HG02938 (cell line): ENCODE measurements around the gene MYO1D.

Experiments used
- ATAC-seq: cut with Tn5 transposase; IDR thresholded peaks from one replicate; pipeline ENCODE4 v1.9.1; 2021; ENCODE audit warnings: mild to moderate bottlenecking, moderate library complexity; ENCODE audit not compliant: unreplicated experiment

Gene MYO1D

GRCh38 chr17:32631341-32632096 is 245.4 kb downstream of the MYO1D start:
- ATAC-seq = no peak

GRCh38 chr17:32629563-32630190 is 247.2 kb downstream of the MYO1D start:
- ATAC-seq = no peak

GRCh38 chr17:32628271-32629044 is 248.5 kb downstream of the MYO1D start:
- no peak for ATAC-seq

GRCh38 chr17:32627239-32627996 is 249.5 kb downstream of the MYO1D start:
- ATAC-seq = no peak

DNA sequence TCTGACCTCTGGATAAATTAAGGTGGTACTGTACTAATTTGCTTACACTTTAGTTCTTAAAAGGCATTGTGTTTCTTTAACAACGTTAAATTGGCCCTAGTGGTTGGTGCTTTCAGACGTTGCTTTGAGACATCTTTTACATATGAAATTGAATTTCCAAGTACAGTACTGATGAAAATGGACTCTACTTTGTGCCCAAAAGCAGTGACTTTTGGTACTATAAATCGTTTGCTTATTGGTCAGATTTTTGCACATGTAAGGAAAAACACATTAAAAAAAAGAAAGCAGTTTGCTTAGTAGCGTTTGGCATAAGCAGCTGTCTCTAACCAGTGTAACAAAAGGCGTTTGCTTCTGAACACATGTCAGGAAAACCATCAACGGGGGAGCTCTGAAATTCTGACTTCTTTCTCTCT is 250.5 kb downstream of the MYO1D start:
- ATAC-seq = no peak

DNA sequence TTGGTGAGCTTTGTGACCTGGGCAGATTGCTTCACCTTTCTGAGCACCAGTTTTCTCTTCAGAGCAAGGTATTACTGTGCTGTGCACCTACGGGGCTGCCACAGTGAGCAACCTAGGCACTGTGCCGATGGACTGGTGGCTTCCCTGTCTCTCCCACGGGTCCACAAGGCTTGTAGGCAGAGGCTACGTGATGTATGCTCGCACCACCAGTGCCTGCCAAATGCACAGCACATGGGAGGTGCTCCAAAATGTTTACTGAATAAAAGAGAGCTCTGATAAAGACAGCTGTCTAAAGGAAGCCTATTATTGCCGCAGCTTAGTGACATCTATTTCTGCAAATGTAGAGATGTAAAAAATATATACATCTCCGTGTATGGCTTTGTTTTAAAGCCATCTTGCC is 251.0 kb downstream of the MYO1D start:
- ATAC-seq = no peak

DNA sequence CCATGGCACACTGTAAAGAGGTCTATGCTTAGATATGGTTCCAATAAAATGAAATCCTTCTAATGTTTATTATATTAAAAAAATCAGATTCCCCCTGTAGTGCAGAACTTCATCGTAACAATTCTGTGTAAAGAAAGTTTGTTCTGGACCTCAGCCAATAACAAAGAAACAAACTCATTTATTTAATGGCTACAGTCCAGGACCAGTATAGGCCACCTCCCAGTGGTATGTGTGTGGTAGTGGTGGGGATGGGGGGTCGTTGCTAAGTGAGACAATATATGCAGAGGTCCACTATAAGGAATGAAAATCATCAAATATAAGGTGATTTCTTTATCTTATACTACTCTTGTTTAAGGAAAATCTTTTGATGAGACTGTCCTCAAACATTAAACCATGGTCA is 253.7 kb downstream of the MYO1D start:
- ATAC-seq = no peak

- ATAC-seq = no peak
Observed at GRCh38 chr17:32622540-32622939, 254.4 kb downstream of the MYO1D start.

DNA sequence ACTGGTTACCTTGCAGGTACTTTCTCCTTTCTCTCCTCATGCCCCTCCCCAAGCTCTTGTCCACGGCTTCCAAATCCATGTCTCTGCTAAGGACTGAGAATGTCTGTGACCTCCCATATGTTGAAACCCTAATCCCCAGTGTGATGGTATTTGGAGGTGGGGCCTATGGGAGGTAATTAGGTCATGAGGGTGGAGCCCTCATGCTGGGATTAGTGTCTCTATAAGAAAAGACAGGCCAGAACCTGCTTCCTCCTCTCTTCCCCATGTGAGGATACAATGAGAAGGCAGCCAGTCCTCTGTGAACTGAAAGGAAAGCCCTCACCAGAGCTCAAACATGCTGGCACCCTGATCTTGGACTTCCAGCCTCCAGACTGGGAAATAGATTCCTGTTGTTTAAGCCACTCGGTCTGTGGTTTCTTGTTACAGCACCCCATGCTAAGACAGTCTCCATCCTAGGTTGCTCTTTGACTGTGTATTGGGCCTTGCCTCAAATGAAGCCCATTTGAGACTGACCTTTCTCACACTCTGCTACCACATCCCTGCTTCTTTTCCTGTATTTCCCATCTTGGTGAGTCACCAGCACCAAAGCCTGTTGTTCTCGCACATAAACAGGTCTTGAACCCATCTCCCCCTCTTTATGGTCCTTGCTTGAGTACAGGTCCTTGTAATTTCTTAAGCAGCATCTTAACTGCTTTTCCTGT is 255.2 kb downstream of the MYO1D start:
- no peak for ATAC-seq

DNA sequence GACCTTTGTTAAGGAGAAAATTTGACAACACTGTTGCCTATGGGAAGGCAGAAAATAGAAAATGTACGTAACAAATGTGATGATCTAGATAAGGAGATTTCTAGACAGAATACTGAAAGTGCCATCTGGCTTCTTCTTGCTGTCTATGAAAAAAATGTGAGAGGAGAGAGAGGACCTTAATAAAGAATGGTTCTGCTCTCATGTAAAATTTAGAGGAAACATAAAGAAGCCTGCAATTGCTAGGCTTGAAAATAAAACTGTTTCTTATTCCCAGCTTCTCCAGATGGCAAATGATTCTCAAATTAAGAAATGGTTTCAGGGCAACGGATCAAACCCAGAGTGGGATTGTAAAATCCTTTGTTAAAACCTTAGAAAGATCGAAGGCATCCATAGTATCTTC is 261.6 kb downstream of the MYO1D start:
- no peak for ATAC-seq

- ATAC-seq = no peak
Observed at GRCh38 chr17:32610943-32611342, 266.0 kb downstream of the MYO1D start.

DNA sequence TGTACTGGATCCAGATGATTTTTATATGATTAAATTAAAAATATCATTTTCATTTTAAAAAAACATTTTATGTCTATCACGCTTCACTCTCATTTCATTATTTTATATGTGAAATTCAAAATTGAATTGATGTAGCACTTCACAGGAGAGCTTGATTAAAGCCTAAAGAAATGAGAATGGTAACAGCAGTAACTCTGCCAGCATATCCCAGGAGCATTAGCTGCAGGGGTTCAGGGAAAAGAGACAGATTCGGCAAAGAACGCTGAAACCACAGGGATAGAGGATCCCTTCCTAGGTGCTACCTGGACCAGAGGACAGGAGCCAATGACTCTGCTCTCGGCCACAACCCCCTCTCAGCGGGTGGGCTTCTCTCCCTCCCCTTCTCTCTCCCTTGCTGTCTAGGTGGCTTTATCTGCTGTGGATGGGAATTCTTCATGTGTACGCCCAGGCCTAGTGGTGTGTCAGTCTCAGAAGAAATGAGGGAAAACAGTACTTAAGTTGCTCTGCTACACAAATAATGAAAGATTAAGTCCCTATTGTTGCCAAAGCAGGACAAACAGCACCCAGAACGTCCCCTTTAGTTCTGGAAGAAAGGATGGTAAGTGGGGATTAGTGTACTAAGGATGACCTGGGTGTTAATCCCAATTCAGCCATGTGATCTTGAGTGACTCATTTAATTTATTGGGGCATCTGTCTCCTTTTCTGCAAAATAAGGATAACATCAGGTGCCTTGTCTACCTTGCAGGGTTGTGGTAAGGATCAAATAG is 266.9 kb downstream of the MYO1D start:
- no peak for ATAC-seq

- no peak for ATAC-seq
Observed at GRCh38 chr17:32609085-32609484, 267.8 kb downstream of the MYO1D start.

GRCh38 chr17:32608267-32608666 is 268.7 kb downstream of the MYO1D start:
- ATAC-seq = no peak

DNA sequence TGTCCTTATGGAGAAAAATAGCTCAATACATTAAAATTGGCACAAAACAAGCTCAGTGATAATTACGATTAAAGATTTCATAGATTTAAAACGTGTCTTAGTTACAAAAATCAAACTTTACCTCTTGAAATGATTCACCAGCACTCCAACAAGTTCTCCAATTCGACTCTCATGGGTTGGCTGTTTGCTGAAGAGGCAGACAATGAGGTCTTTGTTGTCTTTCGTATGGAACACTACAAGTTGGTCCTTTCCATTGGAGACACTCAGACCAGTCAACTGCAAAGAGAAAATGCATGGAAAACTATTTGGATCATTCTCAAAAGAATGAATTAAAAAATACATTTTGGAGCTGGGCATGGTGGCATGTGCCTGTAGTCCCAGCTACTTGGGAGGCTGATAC is 272.0 kb downstream of the MYO1D start:
- ATAC-seq = no peak

- ATAC-seq = no peak
Observed at GRCh38 chr17:32602396-32602795, 274.5 kb downstream of the MYO1D start.

- no peak for ATAC-seq
Observed at GRCh38 chr17:32601866-32602265, 275.1 kb downstream of the MYO1D start.

DNA sequence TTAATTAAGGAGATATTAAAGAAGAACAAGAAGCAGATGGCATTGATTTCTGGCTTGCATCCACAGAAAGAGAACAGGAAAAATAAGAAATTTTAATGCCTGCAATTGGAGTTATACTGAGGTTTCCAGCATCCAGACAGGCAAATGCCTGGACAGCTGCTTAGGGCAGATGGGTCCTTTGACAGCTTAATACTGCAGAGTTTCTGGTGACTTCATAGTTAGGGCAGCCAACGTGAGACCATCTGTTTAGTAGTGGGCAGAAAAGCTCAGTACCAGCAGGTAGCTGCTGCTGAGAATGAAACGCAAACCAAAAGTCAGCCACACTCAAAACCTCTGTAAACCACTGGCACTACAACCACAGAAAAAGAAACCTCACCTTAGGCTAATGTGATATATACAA is 280.3 kb downstream of the MYO1D start:
- ATAC-seq = no peak

- no peak for ATAC-seq
Observed at GRCh38 chr17:32596206-32596605, 280.7 kb downstream of the MYO1D start.

DNA sequence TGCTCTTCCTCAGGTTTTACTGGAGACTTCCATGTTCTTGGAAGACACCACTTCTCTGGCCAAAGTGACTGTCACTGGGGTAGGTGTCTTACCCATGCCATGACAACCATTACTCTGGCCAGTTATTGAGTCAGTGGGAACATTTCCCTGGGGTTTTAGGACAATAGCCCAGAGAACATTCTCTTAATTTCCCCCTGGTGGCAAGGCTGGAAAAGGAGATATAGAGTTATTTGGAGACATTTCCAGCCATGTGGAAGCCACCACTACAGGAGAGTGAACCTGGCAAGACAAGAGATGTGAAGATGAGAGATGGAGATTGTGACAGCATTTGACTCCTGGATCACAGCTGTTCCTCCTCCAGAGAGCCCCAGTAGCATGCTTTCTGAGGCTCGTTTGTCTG is 283.9 kb downstream of the MYO1D start:
- ATAC-seq = no peak
